NCI-H146 treated with DMSO at 0.1 percent for 48 hours (cell line): ENCODE results near the gene PYDC1.
"Not testable (repeated sequence)": the region's sequence is repeated elsewhere in the genome, so short reads cannot be mapped to it uniquely, and the experiment has no call there.

ENCODE experiments used
- DNase-seq: peaks from one replicate; lab custom pipeline; 2025; ENCODE audit not compliant: unreplicated experiment; lab: John Stamatoyannopoulos, UW

Gene PYDC1

DNA sequence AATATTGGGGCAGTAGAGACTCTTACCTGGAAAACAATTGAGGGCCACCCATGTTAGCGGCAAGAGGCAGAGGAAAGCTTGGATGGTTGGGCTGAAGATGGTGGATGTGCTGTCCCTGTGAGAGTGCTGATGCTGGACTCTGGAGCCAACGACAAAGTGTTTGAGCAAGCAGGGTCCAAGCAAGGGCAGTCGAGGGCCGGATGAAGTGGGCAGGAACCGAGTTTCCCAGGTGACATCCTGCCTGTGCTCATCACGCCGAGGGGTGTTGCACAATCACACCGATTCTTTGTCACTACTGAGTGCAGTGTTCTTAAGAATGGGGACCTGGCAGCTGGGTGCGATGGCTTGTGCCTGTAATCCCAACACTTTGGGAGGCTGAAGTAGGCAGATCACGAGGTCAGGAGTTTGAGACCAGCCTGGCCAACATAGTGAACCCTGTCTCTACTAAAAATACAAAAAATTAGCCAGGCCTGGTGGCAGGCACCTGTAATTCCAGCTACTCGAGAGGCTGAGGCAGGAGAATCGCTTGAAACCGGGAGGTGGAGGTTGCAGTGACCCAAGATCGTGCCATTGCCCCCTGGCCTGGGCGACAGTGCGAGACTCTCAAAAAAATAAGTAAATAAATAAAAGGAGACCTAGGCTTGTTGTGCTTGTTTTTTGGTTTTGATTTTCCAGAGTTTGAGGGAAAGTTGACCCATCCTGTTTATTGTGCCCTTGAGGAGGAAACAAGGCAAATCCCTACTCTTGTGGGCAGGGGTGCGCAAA, 20.4 kb downstream of the PYDC1 start:
- no peak for DNase-seq

DNA sequence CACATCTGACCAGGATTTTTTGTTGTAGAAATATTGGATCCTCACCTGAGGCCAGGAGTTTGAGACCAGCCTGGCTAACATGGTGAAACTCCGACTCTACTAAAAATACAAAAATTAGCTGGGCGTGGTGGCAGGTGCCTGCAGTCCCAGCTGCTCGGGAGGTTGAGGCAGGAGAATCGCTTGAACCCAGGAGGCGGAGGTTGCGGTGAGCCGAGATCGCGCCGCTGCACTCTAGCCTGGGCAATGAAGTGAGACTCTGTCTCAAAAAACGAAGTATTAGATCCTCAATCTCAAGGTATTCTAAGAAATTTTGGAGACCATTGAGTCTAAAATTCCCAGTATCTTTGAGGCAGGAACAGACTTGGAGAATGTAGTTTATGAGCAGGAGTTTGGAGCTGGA, 21.1 kb downstream of the PYDC1 start:
- not testable (repeated sequence) for DNase-seq

DNA sequence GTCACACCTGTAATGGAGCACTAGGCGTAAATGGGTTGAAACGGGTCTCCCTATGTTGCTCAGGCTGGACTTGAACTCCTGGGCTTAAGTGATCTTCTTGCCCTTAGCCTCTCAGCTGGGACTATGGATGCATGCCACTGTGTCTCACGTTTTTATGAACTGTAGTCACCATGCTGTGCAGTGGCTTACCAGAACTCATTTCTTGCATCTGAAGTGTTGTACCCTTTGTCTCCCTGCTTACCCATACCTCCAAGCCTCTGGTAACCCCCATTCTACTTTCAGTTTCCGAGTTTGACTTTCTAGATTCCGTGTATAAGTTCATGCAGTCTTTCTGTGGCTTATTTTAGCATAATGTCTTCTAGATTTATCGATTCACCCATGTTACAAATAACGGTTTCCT, 22.0 kb downstream of the PYDC1 start:
- DNase-seq, result no peak

DNA sequence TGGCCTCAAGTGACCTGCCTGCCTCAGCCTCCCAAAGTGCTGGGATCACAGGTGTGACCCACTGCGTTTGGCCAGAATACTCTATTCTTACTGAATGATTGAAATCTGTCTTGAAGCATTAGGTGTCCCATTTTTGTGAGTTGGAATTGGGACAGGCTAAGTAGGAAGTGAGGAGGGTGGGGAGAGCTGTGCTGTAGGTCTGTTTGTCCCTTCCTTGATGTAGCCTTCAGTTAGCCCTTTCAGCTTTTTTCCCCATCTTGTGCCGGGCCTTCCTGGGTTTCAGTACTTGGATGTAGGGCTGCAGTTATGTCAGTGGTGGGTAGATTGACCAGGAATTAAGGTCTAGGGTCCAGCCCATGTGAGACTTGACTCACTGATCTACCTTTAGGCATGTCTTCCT, 23.1 kb downstream of the PYDC1 start:
- no peak for DNase-seq

DNA sequence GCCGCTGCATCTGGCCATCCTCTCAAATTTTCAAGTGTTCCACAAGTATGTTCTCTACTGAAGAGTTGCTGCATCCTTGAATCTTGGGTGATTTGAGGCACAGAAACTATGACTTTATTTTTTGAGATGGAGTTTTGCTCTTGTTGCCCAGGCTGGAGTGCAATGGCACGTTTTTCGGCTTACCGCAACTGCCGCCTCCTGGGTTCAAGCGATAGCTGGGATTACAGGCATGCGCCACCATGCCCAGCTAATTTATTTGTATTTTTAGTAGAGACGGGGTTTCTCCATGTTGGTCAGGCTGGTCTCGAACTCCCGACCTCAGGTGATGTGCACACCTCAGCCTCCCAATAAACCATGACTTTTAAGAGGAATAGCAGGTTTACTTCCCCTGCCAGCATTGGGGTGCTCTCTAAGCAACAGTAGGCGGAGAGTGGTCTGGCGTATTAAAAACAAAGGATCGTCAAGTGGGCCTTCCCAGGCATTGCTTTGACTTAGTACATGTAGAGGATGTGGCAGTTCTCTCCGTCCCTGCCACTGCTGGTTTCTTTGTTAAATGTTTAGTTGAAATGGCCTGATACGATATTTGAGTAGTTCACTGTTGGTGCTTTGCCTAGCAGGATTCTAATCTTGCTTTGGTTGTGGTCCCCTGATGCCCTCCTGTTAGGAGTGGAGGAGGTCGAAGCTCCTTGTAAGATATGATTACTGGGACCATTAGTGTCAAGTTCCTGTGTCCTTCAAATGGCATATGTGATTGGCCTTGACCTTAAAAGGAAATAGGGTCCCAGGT, 23.9 kb downstream of the PYDC1 start:
- DNase-seq, result no peak

DNA sequence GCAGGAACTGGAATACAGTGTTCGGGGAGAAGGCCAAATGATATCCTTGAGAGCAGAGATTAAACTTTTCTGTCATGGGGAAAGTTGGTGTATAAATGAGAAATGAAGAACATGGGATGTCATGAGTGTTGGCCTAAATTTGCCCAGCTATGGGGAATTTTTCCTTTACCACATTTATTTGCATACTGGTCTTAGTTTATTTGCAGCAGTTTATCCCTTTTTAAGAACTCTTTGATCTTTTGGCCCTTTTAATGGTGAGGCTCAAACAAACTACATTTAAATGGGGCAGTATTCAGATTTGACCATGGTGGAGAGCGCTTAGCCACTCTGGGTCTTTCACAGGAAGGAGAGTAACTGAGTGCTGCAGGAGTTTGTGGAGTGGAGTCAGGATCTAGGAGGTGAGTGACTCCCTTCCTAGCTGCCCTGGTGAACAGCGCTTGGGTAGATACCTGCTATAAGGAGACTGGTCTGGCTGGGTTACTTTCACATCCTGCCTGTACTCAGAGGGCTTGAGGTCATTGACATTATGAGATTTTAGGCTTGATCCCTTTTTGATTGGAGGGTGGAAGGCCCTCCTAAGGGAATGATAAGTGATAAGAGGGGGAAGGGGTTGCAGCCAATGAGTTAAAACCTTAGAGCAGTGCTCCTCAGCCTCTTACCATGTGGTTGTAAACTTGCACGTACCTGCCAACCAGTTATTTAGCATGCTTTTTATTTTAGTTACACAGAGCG, 25.1 kb downstream of the PYDC1 start:
- no peak for DNase-seq

DNA sequence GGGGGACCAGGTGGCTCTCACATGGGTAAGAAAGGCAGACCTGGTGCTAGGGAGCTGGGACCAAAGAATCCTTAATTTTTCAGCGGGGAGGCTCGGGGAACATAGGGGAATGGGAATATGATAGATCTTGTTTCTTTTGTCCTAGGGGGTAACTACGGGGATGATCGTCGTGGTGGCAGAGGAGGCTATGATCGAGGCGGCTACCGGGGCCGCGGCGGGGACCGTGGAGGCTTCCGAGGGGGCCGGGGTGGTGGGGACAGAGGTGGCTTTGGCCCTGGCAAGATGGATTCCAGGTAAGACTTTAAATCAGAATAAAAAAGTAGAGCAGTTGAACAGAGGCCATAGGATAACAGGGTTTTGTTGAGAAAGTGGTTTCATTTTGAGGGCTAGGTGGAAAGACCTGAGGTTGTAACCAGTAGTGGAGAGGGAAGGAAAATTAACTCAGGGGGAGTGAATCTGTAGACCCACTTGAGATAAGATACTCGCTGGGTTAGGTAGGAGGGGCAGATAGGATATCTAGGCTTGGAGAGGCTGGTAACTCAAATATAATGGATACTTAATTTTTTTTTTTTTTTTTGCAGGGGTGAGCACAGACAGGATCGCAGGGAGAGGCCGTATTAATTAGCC, 26.0 kb downstream of the PYDC1 start:
- DNase-seq, result no peak

DNA sequence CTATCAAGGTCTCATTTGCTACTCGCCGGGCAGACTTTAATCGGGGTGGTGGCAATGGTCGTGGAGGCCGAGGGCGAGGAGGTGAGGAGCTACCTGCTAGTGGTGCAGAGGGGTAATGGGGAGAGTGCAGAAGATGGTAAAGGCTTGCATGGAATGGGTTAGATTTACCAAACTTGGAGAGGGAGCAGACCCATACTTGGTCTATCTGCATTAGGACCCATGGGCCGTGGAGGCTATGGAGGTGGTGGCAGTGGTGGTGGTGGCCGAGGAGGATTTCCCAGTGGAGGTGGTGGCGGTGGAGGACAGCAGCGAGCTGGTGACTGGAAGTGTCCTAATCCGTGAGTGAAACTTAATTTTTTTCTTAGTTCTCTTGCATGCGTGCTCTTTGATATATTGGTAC, 26.9 kb downstream of the PYDC1 start:
- DNase-seq, result no peak

DNA sequence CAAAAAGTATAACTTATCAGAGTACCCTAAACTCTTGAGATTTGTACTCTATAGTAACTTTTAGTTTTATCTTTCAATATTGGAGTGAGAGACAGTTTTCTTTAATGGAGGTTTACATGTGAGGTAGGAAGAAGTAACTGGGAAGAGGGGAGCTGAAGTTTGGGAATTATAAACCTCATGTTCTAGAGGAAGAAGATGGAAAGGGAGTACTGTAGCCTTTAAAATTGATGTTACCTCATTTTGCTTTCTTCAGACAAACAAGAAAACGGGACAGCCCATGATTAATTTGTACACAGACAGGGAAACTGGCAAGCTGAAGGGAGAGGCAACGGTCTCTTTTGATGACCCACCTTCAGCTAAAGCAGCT, 27.5 kb downstream of the PYDC1 start:
- no peak for DNase-seq

DNA sequence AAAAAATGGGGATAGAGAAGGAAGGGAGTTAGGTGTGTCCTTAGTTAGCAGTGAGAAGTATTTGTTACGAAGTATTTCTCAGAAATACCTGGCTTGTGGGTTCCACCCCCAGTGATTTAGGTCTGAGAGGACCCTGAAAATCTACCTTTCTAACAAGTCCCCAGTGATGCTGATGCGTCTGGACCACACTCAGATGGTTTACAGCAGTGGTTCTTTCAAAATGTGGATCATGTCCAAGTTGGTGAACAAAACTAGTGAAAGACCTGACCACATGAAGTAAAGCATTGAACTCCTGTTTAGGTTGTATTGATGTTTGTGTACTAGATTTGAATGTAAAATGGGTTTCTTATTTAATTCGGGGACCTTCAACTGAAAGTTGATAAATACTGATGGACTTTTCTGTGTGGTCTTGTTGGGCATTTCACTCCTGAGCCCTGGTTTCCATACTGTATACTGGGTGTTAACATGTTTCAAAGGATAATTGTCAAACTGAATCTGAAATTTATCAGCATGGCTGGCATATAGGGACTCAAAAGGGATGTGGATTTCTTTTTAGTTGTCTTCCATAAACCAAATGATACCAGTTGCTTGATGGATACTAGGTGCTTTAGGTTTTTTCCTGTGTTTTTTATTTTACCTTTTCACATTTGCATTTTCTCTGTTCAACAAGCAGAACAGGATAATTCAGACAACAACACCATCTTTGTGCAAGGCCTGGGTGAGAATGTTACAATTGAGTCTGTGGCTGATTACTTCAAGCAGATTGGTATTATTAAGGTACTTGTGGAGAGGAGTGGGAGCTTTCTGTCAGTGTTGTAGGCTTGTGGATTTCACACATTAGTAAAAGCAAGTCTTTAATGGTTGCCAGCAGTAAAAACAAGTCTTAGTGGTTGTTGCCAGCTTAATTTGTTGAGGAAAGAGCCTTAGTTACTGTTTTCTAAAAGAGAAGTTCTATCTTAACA, 28.2 kb downstream of the PYDC1 start:
- no peak for DNase-seq

DNA sequence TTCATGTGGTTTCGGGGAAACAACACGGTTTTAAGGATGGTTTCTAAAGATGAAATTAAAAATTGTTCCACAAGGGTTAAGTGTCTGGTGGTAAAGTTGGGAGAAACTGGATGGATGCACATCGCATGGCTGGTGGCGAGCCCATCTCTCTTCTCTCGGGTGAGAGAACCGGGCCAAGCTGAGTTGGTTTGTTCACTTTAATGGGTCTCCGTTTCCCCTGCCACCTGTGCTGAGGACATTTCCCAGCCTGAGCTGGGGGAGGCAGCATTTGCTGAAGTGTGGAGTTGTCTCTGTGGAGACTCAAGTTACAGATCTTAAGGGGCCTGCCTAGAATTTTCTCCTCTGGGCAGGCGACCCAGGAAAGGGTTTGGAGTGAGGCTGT, 29.1 kb downstream of the PYDC1 start:
- no peak for DNase-seq

DNA sequence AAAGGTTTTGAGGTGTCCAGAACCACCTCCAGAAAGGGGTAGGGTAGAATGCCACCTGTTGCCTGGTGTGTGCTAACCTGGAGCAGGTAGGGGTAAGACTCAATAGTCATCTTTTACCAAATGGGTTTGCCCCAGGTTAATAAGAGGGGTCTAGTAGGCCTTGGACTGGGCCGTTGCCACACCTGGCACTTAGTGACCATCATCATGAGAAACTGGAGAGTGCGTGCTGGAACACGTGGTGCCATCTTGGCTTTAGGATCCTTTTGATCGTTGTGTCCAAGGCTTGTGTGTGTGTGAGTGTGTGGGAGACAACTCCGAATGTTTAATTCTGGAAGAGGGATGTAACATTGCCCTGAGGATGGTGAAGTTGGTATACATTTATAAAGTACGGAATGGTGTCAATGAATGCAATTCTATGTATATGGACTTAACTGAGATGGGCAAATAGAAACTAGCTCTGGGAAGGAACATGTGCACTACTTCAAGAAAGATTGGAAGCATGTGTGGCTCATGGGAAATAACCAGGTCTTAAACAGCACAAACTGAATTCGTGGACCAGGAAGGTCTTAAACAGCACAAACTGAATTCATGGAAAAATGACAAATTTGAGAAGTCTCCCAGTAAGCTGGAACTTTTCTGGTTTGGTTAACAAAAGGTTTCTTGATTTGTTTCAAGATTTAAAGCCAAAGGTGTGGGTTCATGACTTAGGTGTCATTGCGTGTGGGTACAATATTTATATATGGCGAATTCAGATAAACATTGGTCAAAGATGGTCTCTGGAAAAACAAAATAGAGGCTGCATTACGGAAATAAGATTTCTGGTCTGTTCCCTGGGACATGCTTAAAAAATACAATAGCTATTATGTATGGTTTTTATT, 29.8 kb downstream of the PYDC1 start:
- DNase-seq, result no peak

DNA sequence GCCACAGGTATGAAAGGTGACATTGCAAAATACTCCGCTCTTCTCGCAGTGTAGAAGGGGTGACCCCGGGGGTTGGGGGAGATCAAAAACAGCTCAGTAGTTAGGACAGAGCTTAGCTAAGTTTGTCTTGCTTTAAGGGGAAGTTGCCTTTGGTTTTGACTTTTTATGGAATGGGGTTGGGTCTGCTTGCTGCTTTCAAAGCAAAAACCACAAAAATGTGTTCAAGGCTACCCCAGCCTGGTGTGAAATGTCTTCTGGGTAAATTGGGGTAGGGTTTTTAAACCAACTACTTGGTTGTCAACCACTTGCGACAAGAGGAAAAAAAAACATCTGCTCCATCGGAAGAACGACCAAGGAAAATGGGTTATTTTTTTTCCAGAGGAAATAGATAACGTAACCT, 30.8 kb downstream of the PYDC1 start:
- no peak for DNase-seq

DNA sequence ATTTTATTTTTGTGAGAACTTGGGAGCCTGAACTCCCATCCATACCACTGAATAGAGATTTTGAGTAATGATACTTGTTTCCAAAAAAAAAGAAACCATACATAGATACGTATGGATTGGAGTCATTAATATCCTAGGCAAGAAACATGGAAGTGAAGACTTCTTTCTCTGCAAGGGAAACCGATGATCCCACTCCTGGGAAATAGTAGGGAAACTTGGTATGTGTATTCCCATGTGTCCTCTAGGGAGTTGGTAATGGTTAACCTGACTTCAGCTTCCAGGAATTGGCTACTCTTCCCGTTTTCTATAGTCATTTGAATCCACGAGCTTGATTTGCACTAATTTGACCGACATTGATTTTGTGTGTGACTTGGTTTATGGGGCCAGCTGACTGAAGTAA, 31.6 kb downstream of the PYDC1 start:
- no peak for DNase-seq

DNA sequence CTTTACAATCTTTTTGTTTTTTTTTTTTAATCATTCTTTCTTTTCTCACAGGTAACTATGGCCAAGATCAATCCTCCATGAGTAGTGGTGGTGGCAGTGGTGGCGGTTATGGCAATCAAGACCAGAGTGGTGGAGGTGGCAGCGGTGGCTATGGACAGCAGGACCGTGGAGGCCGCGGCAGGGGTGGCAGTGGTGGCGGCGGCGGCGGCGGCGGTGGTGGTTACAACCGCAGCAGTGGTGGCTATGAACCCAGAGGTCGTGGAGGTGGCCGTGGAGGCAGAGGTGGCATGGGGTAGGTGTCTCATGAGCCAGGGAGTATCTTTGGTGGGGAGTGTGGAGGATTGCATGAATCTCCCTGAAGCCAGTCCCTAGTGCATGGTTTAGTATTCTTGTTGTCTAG, 32.0 kb downstream of the PYDC1 start:
- DNase-seq, result no peak

DNA sequence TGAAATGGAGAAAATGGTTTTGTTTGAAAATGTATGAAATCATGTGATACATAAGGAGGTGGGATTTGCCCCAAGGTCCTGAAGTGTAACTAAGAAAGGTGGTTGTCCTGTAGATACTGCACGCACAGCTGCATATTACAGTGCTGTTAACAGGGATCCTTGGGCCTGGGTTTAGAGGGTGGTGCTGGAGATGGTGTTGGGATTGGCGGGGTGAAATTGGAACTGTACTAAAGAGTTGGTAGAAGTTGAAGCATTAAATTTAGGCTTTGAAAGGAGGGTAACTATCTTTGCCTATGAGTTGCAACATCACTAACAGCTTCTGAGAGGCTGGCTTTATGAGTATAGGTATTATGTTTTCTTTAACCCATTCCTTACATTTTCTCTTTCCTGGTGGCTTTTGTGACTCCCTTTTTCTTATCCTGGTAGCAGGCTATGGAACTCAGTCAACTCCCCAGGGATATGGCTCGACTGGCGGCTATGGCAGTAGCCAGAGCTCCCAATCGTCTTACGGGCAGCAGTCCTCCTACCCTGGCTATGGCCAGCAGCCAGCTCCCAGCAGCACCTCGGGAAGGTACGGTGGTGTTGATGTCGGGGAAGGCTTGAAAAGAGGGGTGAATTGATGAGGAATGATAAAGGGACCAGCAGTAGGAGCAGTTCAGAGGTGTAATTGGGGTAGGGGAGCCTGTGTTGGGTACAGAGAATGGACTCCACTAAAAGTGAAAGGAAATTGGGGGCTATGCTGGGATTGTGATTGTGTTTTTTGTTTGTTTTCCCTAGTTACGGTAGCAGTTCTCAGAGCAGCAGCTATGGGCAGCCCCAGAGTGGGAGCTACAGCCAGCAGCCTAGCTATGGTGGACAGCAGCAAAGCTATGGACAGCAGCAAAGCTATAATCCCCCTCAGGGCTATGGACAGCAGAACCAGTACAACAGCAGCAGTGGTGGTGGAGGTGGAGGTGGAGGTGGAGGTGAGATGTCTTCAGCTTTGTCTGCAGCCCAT, 33.2 kb downstream of the PYDC1 start:
- DNase-seq, result no peak

DNA sequence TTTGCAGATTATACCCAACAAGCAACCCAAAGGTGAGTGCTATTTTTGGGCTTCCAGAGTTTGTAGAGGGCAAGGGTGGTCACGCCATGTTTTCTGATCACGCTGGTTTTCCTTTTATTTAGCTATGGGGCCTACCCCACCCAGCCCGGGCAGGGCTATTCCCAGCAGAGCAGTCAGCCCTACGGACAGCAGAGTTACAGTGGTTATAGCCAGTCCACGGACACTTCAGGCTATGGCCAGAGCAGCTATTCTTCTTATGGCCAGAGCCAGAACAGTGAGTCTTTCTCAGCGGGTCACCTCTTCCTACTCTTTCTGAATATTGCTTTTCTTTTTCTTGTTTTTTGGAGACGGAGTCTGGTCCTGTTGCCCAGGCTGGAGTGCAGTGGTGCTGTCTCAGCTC, 34.5 kb downstream of the PYDC1 start:
- DNase-seq, result no peak

DNA sequence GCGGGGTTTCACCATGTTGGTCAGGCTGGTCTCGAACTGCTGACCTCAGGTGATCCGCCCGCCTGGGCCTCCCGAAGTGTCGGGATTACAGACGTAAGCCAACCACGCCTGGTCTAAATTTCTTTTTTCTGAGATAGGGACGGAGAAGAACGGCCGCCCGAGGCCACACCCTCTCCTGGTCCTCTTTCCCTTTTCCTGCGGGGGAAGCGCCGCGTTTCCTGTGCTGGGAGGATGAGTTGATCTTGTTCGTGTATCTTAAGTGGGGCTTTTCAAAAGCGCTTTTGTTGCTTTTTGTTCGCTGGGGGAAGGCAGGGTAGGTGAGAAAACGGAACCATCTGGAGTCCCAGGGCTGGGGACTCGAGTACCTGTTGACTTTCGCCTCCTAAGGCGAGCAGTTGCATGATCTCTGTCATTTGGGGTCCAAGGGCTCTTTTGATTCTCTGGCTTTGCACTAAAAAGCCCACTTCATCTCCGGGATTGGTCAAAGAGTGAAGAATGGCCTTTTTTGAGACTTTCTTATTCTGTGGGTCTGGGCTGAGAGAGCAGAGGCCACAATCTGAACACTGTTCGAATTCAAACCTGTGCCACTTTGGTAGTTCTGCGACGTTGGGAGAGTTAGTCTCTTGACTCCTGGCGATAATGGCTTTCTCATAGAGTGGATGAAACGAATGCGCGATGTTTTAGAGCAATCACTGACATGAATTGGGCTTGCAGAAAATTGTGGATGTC, 35.7 kb downstream of the PYDC1 start:
- DNase-seq, result peak; percentile 13
